ENCODE data around the gene MID1.

Gene MID1

GRCh38 chrX:10533696-10534365, 86.6 kb downstream of the MID1 start:
- DNase-seq (ENCODE audit: low read depth, low spot score), result no peak

- DNase-seq (ENCODE audit: low read depth, low spot score), result no peak
Measured at GRCh38 chrX:10531927-10532326, 88.5 kb downstream of the MID1 start.

- DNase-seq (ENCODE audit: low read depth, low spot score), result no peak
Measured at GRCh38 chrX:10529344-10529743, 91.0 kb downstream of the MID1 start.

GRCh38 chrX:10526451-10526850, 93.9 kb downstream of the MID1 start:
- DNase-seq (ENCODE audit: low read depth, low spot score), result no peak

GRCh38 chrX:10525381-10526120, 94.8 kb downstream of the MID1 start:
- no peak for DNase-seq (ENCODE audit: low read depth, low spot score)

DNA sequence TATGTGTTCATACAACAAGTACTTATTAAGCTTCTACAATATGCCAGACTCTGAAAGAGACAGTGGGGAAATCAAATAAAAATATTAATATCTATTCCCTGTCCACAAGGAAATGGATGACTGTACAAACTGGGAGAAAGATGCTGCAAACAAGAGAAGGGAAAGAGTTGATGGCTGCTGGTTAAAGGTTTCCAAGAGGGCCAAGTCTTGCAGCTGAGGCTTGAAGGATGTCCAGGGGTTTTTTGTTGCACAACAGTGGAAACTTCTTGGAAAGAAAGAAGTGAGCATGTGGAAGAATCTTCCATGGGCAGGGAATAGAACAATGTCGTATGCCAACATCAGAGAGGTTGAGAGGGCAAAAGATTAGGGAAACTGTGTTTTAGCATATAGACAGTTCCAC, 95.8 kb downstream of the MID1 start:
- DNase-seq (ENCODE audit: low read depth, low spot score), result no peak

DNA sequence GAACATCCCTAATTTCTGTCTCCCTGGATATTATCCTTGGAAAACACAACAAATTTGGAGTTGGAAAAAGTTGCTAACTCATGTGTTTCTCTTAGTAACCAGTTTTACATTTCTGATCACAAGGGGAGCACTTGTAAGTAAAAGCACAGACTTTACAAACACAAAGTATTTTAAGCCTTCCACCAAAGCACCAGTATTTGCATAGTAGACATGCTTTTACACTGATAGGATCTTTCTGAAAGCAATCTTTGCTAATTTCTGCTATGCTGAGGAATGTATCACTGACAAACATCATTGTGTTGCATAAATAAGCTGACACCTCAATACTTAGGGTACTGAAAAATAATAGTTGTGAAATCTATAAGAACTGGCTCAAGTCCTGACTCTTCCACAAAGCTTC, 100.6 kb downstream of the MID1 start:
- DNase-seq (ENCODE audit: low read depth, low spot score), result no peak

GRCh38 chrX:10519278-10519677, 101.1 kb downstream of the MID1 start:
- no peak for DNase-seq (ENCODE audit: low read depth, low spot score)

GRCh38 chrX:10518073-10518472, 102.3 kb downstream of the MID1 start:
- no peak for DNase-seq (ENCODE audit: low read depth, low spot score)

DNA sequence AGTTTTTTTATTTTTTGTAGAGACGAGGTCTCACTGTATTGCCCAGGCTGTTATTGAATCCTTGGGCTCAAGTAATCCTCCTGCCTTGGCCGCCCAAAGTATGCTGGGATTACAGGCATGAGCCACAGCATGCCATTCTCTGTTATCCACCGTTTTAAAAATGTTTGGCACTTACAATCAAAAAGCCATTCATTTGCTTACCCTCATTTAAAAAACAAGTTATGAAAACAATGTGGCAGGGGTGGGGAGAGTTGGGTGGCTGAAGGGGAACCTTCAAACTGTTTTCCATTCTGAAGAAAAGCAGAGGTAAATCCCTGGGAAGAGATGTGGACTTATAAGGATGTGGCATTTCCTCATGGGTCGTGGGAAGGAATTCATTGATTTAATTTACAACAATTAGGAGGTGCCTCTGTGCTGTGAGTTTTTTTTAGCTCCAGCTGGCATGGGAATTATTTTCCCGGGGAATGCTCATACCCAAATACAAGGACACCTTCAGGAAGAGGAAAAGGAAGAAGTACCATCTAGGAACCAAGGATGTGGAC, 103.5 kb downstream of the MID1 start:
- no peak for DNase-seq (ENCODE audit: low read depth, low spot score)

- no peak for DNase-seq (ENCODE audit: low read depth, low spot score)
Measured at GRCh38 chrX:10514891-10515290, 105.5 kb downstream of the MID1 start.

DNA sequence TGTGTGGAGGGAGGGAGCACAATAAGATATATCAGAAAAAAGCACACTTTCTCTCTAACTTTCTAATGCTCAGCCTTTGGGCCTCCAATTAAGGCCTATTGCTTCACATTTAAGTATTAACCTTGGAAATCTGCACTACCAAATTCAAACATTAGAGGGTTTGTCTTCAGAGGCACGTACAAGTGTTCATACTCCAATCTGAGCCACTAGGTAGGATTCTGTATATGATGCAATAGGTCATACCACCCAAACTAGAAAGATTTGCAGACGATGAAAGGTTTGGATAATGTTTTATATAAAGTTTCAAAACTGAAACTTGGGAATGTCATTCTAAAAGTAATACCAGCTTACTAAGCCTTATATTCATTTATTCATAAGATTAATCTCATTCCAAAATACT, 106.4 kb downstream of the MID1 start:
- no peak for DNase-seq (ENCODE audit: low read depth, low spot score)

- DNase-seq (ENCODE audit: low read depth, low spot score), result no peak
Measured at GRCh38 chrX:10512741-10513140, 107.6 kb downstream of the MID1 start.

DNA sequence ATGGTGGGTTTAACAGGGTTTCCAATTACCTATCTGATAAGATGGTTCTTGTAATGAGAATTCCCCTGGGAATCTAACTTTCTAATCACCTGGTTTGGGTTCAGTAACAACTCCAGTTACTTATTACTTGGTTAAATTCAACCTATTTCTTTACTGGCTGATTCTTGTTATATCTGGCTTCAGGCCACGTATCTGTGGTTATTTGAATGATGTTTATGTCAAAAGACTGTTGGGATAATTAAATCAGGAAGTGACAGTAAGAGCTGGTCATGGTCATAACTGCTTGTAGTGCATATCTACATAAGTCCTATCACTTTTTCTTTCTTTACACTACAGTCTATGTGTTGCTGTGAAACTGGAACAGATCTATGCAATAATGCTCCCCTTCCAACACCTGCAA, 108.1 kb downstream of the MID1 start:
- peak; percentile 12 for DNase-seq (ENCODE audit: low read depth, low spot score)

DNA sequence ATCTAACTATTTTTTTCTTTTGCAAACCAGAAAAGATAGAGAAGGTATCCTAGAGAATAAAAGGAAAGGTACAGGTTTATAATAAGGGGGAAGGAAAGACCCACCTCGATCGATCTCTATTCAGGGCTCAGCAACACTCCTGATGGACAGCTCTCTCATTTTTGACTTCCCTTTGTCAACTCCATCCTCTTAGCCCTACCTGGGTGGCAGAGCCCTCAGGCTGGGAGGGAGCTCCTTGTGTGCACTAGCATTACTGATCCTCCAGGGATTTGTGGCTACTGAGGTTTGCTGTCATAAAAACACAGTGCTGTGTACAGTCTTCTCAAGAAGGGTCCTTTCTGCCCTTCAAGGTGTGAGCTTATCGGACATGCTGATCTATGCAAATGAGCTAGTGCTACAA, 111.0 kb downstream of the MID1 start:
- DNase-seq (ENCODE audit: low read depth, low spot score), result no peak

- no peak for DNase-seq (ENCODE audit: low read depth, low spot score)
Measured at GRCh38 chrX:10508891-10509290, 111.5 kb downstream of the MID1 start.

DNA sequence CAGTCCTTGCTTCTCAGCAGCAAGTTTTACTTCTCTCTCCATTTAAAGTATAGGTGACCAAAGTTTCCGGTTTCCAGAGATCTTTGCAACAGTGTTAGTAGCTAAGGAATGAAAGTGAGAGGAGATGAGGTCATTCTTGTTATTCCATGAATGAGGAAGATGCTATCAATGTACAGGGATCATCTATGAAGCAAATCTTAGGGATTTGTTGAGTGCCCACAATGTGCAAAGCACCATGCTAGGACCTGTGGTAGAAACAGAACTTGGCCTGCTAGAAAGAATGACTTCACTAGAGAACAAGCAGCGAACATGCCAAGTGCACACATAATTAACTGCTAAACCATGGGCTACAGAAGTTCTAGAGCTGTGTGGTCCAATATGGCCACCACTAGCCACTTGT, 112.5 kb downstream of the MID1 start:
- DNase-seq (ENCODE audit: low read depth, low spot score), result no peak

DNA sequence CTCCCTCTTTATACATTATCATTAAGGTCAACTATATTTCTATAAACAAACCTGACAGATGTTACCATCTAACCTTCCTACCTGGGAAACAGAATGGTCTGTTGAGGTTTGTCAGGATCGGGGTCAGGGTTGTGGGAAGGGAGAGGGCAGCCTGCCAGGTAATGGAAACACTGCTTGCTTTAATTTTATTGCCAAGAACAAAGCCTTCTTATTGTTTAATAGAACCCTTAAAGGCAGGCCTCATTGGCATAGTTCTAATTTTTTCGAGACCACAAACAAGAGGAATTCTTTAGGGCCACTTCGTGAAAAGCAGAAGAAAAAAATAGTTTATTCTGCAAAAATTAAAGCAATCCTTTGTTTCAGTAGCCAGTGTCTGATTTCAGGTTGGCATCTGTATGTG, 113.2 kb downstream of the MID1 start:
- no peak for DNase-seq (ENCODE audit: low read depth, low spot score)

DNA sequence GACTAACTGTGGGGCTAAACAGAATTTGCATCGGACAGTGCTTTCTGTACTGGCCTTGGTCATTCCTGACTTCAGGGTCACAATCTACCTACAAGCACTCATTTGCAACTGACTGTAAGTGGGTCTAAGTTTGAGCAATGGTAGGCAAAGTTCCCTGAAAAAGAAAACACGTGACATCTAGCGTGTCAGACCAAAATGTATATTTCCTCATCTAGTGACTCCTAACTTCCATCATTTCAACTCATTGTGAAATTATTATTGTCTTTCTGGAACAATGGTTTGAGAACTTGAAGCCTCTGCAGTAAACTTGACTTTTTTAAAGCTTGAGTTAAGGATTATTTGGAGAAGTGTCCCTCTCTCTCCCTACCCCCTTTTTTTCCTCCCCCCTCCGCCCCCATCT, 113.6 kb downstream of the MID1 start:
- no peak for DNase-seq (ENCODE audit: low read depth, low spot score)

DNA sequence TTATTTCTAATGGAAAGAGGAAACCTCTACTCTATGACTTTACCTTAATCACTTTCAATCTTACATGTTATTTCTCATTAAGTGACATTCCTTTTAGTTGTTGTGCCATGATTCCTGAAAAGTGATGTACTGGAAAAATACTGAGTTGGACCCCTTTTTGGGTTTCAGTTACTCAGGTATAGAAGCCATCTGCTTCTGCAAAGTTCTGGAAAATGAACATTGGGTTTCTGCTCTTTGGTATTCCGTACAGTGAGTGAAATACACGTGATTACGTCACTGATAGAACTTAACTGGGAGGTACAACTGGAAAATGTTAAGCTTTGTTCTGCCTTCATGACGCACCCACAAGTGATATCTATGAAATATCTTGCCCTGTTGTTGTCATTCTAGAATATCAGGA, 114.7 kb downstream of the MID1 start:
- DNase-seq (ENCODE audit: low read depth, low spot score), result no peak

DNA sequence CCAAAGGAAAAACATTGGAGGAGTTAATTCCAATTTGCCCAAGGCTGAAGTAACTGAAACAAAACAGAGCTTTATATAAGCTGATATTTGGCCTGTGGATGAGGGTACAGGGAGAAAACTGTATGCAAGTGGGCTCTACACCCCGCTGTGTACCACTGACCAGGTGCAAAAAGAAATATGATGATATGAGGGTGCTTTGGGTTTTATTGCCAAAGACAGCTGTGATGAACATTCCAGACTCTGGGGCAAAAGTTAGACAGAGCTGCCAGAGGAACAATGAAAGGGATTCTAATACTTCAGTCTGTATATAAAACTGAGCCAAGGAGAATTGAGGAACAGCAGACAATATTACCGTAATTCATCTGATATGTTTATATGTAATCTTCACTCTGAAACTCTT, 117.4 kb downstream of the MID1 start:
- DNase-seq (ENCODE audit: low read depth, low spot score), result no peak

DNA sequence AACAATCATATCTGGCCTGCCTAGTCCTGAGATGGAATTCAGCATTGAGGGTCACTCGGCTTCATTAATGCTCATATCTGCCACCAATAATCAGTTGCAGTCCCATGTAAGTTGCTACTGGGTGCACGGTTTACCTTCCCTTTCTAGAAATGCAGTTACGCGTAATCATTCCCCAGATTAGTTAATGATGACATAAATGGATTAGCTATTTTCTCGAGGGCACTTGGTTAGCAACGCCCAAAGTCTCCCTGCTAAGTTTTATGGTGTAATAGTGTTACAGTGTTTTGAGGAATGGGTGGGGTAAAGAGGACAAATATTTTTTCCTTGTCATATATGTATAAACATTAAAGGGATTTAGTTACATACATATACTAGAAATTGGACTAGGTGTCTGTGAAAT, 118.8 kb downstream of the MID1 start:
- DNase-seq (ENCODE audit: low read depth, low spot score), result no peak

DNA sequence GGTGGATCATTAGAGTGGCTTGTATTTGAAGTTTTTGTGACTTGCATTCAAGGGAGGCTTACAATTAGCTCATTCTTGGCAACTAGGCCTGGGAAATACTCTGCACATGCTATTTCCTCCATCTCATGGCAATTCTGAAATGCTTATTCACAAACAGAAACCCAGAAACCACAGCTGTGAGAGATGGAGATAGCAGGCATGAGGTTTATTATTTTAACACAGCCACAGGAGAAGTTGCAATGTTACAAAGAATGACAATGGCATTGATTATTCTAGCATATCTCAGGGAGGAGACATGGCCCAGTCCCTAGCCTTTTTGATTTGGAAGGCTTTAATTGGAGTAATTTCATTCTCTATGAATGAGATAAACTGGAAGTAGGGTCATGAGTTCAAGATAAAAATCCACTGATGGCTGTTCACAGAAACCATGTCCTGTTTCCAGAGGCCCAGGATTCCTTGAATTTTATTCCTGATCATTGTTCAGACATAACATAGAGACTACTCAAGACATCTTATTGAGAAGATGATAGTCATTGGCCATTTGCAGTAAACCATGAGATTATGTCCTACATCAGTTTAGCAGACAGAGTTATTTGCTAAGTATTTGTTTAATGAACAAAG, 123.9 kb downstream of the MID1 start:
- DNase-seq (ENCODE audit: low read depth, low spot score), result peak; percentile 32
